SK-N-MC (cell line): ENCODE results near the gene PLPP4.

Experiments
- DNase-seq: peaks from one replicate; pipeline ENCODE4 v3.0.0-alpha.2; 2011; ENCODE audit warnings: low read depth, low spot score
- H3K27ac ChIP-seq: fragments of 200-600 bp; sonication (generic); 2 replicates; pipeline ENCODE4 v1.5.1; 2016; ENCODE audit warnings: mixed run types
- H3K36me3 ChIP-seq: fragments of 200-600 bp; sonication (generic); 2 replicates; pipeline ENCODE4 v1.6.1; 2017; ENCODE audit warnings: antibody characterized with exemption, low read length, mixed read lengths; ENCODE audit not compliant: insufficient read depth
- H3K4me3 ChIP-seq: fragments of 200-600 bp; sonication (generic); 2 replicates; pipeline ENCODE4 v1.5.1; 2016
- H3K9ac ChIP-seq: fragments of 200-600 bp; sonication (generic); 2 replicates; pipeline ENCODE4 v1.8.0; 2017; ENCODE audit warnings: mixed run types, mixed read lengths; ENCODE audit not compliant: insufficient read length
- H3K9me3 ChIP-seq: fragments of 200-600 bp; sonication (generic); 2 replicates; pipeline ENCODE4 v1.6.1; 2017; ENCODE audit warnings: low read depth, mild to moderate bottlenecking, antibody characterized with exemption, low read length, moderate library complexity, mixed read lengths
- EZH2 ChIP-seq: fragments of 200-600 bp; sonication (generic); IDR thresholded peaks from one replicate; pipeline ENCODE4 v1.6.1; 2017; ENCODE audit warnings: antibody characterized with exemption
- FOXP2 ChIP-seq: optimal IDR thresholded peaks from 2 replicates; pipeline ENCODE3; 2011; ENCODE audit warnings: mild to moderate bottlenecking, moderate library complexity; ENCODE audit not compliant: insufficient read depth; ENCODE audit errors: extremely low read length, control extremely low read depth
- POLR2AphosphoS5 ChIP-seq: IDR thresholded peaks from 2 replicates; pipeline ENCODE4 v1.6.1; 2012; ENCODE audit warnings: mild to moderate bottlenecking, low read depth, low read length, borderline replicate concordance

PLPP4 gene

GRCh38 chr10:120584786-120585185 is 127.8 kb downstream of the PLPP4 start:
- Histone ChIP-seq H3K9ac (no peak overlapping the region), H3K9me3 (no peaks in the 10 kb centered on the region), H3K36me3 (no peaks in the 10 kb centered on the region), H3K27ac (no peak overlapping the region), H3K4me3 (no peak overlapping the region)
- TF ChIP-seq POLR2AphosphoS5 = no peak
- no peak for TF ChIP-seq EZH2
- TF ChIP-seq FOXP2 = no peak
- no peak for DNase-seq

GRCh38 chr10:120586471-120586872 is 129.4 kb downstream of the PLPP4 start:
- no peak overlapping the region for H3K4me3 ChIP-seq
- H3K36me3 ChIP-seq = no peaks in the 10 kb centered on the region
- no peak overlapping the region for H3K27ac ChIP-seq
- H3K9ac ChIP-seq = no peak overlapping the region
- DNase-seq = no peak
- no peaks in the 10 kb centered on the region for H3K9me3 ChIP-seq
- TF ChIP-seq EZH2 = no peak
- no peak for TF ChIP-seq POLR2AphosphoS5
- TF ChIP-seq FOXP2 = no peak

GRCh38 chr10:120587061-120587460 is 130.0 kb downstream of the PLPP4 start:
- Histone ChIP-seq H3K4me3 (no peak overlapping the region), H3K27ac (no peak overlapping the region), H3K9me3 (no peaks in the 10 kb centered on the region), H3K36me3 (no peaks in the 10 kb centered on the region), H3K9ac (no peak overlapping the region)
- DNase-seq = no peak
- TF ChIP-seq EZH2 (no peak), POLR2AphosphoS5 (no peak), FOXP2 (no peak)

GRCh38 chr10:120588311-120588710 is 131.3 kb downstream of the PLPP4 start:
- Histone ChIP-seq H3K4me3 (no peak overlapping the region), H3K9ac (no peak overlapping the region), H3K27ac (no peak overlapping the region), H3K36me3 (no peaks in the 10 kb centered on the region), H3K9me3 (no peaks in the 10 kb centered on the region)
- no peak for DNase-seq
- TF ChIP-seq POLR2AphosphoS5 = no peak
- no peak for TF ChIP-seq EZH2
- TF ChIP-seq FOXP2 = no peak

- H3K27ac ChIP-seq = no peak overlapping the region
- no peaks in the 10 kb centered on the region for H3K9me3 ChIP-seq
- no peak overlapping the region for H3K4me3 ChIP-seq
- no peak for DNase-seq
- no peaks in the 10 kb centered on the region for H3K36me3 ChIP-seq
- TF ChIP-seq POLR2AphosphoS5 (no peak), FOXP2 (no peak), EZH2 (no peak)
- no peak overlapping the region for H3K9ac ChIP-seq
These were observed 136.7 kb downstream of the PLPP4 start for GRCh38 chr10:120593693-120594092.

- TF ChIP-seq EZH2 (no peak), POLR2AphosphoS5 (no peak), FOXP2 (no peak)
- DNase-seq = no peak
These were observed 140.9 kb downstream of the PLPP4 start for GRCh38 chr10:120597902-120598301.

GRCh38 chr10:120598386-120598785 is 141.4 kb downstream of the PLPP4 start:
- Histone ChIP-seq H3K9me3 (no peaks in the 10 kb centered on the region), H3K4me3 (no peak overlapping the region), H3K9ac (no peak overlapping the region), H3K27ac (no peak overlapping the region), H3K36me3 (no peaks in the 10 kb centered on the region)
- TF ChIP-seq FOXP2 (no peak), EZH2 (no peak), POLR2AphosphoS5 (no peak)
- DNase-seq = no peak

More at GRCh38 chr10:120597902-120598301, 140.9 kb downstream of the PLPP4 start:
- Histone ChIP-seq H3K4me3 (no peak overlapping the region), H3K9me3 (no peaks in the 10 kb centered on the region), H3K36me3 (no peaks in the 10 kb centered on the region), H3K27ac (no peak overlapping the region), H3K9ac (no peak overlapping the region)

- no peak overlapping the region for H3K4me3 ChIP-seq
- no peak overlapping the region for H3K9ac ChIP-seq
- no peak for TF ChIP-seq EZH2
- no peak for TF ChIP-seq POLR2AphosphoS5
- no peak for TF ChIP-seq FOXP2
- H3K27ac ChIP-seq = no peak overlapping the region
- no peaks in the 10 kb centered on the region for H3K36me3 ChIP-seq
- DNase-seq = no peak
- no peaks in the 10 kb centered on the region for H3K9me3 ChIP-seq
These were observed 142.2 kb downstream of the PLPP4 start for GRCh38 chr10:120599200-120599724.
